LoVo (cell line): ENCODE results near the gene FAM210A.

Experiments used
- DNase-seq: peaks from one replicate; pipeline ENCODE4 v3.0.0-alpha.2; 2016; ENCODE audit warnings: low spot score

FAM210A gene

GRCh38 chr18:13620818-13621445, 105.4 kb downstream of the FAM210A start:
- DNase-seq, result no peak

DNA sequence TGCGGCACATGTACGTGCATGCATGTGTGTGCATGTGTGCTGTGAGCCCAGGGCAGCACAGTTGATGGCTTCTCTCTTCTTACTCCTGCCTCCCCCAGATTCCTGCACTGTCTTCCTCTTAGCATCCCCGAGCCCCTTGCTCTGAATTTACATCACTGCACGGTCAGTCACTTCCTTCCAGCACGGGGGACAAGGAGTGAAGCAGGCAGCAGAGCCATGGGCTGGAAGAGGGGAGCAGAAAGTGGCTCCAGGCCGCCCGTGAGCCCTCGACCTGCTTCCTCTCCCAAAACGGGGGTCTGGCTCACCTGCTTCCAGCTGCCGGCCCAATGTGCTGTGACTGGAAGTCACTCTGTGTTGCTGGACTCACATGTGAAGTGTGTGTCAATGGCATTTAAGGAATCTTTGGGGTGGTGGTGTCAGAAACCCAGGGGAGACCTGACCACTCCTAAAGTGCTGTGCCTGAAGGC, 106.1 kb downstream of the FAM210A start:
- no peak for DNase-seq

DNA sequence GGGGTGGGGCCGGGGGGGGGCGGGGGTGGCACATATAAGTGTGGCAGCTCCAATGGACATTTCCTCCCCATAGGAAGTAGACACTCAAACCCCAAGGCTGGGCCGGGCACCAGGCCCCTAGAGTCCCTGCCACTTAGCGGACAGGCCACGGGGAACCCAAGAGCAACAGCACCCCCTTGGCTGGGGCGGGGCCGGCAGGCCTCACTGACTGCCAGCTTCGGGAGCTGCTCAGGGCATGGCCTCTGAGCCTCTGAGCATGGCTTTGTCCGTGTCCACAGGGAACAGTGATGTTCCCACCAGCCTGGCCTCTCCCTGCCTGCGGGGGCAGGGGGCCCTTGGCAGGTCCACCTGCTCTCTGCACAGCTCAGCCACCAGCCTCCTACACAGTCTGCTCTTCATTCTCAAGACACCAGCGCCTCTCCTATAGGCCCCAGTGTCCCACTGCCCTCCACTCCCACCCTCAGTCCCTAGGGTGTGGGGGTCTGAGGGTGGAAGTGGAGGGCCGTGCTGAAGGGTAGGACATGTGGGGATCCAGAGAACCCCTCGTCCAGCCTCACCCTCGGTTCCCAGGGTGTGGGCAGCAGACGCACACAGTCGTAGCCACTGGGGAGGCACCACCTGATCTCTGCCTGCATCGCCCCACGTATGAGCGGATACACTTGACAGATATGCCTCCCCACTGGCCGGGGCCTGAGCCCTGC, 106.7 kb downstream of the FAM210A start:
- DNase-seq, result no peak

- no peak for DNase-seq
Observed at GRCh38 chr18:13618760-13619438, 107.5 kb downstream of the FAM210A start.

GRCh38 chr18:13617826-13618515, 108.4 kb downstream of the FAM210A start:
- DNase-seq, result no peak

DNA sequence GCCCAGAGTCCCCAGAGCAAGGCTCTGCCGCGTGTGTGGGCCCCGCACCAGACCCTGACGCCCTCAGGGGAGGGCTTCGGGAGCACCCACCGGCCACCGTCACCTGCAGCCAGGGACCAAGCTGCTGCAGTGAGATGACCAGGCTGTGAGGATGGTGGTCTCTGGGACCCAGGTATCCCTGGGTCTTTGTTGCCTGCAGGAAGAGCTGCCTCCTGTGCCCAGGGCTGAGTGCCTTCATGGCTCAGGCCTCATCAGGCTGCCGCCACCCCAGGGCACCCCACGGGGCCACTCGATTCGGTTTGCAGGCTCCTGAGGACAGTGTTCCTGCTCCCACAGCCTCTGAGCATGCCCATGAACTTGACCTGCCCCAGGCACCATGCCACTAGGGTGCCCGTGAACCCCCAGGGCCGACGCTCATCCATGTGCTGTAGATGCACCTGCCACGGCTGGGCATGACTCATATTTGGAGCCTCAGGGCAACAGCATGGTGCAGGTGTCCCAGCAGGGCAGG, 109.8 kb downstream of the FAM210A start:
- DNase-seq, result no peak

DNA sequence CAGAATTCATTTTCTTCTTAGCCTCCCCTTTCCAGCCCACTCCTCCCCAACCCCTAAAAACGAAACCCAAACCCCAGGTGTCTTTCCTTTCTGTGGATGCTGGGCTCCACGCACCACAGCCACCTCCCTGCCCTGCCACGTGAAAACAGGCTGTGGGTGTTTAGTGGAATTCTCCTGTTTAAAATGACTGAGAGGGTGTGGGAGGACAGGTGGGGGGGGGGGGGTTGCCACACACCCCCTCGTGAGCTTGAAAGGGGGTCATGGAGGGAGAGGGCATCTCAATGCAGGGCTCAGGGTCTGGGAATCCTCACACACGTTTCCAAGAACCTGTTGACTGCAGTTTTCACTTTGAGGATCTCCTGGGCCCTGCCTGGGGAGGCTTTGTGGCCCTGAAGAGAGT, 110.3 kb downstream of the FAM210A start:
- no peak for DNase-seq

DNA sequence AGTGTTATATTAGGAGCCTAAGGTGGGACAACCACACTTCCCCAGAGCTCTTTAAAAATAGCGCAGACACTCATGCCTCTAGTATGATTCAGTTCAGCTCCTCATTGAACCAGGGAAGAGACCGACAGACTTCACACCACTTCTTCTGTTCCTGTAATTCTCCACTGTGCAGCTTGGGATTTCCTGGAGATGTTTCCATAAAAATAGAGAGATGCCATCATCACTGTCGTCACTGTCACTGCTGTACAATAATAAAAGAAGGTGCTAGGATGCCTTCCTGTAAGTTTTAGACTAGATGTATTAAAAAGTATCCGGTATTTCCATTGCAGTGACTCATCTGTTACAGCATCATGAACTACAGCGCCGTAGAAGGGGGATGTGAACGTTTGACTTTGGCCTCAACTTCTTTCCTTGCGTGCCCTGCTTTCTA, 110.9 kb downstream of the FAM210A start:
- no peak for DNase-seq

- no peak for DNase-seq
Observed at GRCh38 chr18:13614641-13615288, 111.6 kb downstream of the FAM210A start.

- DNase-seq, result no peak
Observed at GRCh38 chr18:13613591-13614501, 112.5 kb downstream of the FAM210A start.
